GM21423 (cell line): ENCODE results near the gene FBRSL1.
"Not testable (repeated sequence)": the region's sequence is repeated elsewhere in the genome, so short reads cannot be mapped to it uniquely, and the experiment has no call there.

Experiments used
- ATAC-seq: cut with Tn5 transposase; IDR thresholded peaks from one replicate; pipeline ENCODE4 v1.9.1; 2021; ENCODE audit warnings: mild to moderate bottlenecking, moderate library complexity; ENCODE audit not compliant: unreplicated experiment

The FBRSL1 gene

GRCh38 chr12:132453361-132454192, 36.4 kb upstream of the FBRSL1 start:
- ATAC-seq: no peak

DNA sequence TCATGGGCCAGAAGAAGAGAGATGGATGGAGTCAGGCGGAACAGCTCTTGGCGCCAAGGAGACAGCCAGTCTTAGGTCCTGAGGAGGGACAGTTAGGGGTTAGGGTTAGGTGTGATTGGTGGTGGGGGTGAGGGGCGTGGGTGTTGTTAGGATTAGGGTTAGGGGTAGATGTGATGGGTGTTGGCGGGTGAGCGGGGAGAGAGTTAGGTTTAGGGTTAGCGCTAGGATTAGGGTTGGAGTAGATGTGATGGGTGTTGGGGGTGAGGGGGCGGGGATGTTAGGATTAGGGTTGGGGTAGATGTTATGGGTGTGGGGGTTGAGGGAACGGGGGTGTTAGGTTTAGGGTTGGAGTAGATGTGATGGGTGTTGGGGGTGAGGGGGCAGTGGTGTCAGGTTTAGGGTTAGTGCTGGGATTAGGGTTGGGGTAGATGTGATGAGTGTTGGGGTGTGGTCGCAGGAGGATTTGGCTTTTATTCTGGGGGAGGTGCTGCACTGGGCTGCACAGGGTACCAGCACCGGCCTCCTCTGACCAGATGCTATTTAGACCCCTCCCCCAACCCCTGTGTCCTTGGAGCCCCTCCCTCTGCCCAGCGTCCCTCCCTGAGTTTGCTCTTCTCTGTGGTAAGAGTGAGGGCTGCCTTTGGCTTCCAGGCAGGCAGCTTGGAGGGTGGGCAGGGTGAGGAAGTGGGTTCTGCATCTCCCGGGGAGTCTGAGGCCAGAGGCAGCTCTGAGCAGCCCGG, 35.6 kb upstream of the FBRSL1 start:
- no peak for ATAC-seq

DNA sequence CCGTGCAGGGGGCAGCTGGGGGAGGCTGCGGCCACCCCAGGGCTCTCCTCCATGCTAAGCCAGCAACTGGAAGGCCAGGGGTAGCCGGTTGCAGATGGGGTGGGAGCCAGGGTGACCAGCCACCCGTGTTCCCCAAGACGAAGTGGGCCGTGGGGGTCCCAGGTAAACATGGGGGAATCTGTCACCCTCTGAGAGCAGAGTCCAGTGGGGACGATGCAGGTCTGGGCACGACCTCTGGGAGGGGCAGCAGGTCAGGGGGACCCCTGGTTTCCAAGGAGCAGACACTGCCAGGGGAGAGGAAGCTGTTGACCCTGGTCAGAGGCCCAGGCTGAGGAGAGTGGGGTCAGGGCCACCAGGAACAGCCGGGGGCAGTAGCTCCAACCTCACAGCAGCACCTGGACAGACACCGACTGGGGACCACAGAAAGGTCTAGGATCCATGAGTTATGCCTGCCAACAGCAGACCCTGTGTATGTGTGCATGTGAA, 35.0 kb upstream of the FBRSL1 start:
- ATAC-seq: no peak

- no peak for ATAC-seq
These were observed 34.4 kb upstream of the FBRSL1 start for GRCh38 chr12:132455565-132455964.

- ATAC-seq: no peak
These were observed 33.6 kb upstream of the FBRSL1 start for GRCh38 chr12:132456186-132456943.

- ATAC-seq: no peak
These were observed 32.9 kb upstream of the FBRSL1 start for GRCh38 chr12:132456944-132457495.

GRCh38 chr12:132458441-132458840, 31.5 kb upstream of the FBRSL1 start:
- ATAC-seq: no peak

DNA sequence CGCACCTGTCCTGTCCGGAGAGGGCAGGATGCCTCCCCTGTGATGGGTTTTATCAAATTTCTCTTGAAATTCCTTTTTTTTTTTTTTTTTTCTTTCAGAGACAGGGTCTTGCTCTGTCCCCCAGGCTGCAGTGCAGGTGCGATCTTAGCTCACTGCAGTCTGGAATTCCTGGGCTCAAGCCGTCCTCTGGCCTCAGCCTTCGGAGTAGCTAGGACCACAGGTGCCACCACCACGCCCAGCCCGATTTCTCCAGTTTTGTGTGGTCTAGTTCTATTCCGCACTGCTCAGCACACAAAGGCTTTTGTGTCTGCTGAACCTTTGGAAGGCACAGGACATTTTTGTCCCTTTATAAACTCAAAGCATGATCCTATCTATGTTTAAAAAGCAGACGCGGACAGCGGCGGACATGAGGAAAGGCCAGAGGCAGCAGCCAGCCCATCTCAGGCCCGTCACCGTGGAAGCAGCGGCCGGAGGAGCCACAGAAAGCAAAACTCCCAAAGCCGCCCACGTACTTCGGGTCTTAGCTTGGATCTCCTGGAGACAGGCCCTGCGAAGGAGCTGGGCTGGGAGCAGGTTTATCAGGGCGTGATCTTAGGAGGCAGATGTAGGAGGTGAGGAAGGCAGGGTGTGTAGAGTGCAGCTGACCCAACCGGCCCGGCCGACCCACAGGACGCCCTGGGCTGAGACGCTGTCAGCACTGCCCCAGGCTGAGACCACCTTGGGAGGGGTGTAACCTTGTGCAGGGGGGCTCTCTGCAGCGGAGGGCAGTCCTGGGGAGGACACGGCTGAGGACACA, 30.9 kb upstream of the FBRSL1 start:
- ATAC-seq: no peak

DNA sequence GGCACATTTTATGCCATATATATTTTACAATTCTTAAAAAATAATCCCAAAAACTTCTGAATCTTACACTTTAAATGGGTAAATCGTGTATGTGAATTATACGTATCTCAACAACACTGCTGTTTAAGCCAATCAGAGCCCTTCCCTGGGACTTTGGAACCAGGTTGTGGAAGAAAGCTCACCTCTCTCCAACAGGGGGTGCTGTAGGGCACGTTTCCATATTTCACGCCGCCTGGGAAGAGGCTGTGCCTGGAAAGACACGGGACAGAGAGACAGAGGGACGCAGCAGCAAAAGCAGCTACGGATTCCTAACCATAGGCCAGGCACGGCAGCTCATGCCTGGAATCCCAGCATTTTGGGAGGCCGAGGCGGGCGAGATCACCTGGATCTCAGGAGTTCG, 29.4 kb upstream of the FBRSL1 start:
- no peak for ATAC-seq

GRCh38 chr12:132461526-132461925, 28.4 kb upstream of the FBRSL1 start:
- no peak for ATAC-seq

GRCh38 chr12:132462788-132463187, 27.2 kb upstream of the FBRSL1 start:
- ATAC-seq: no peak

DNA sequence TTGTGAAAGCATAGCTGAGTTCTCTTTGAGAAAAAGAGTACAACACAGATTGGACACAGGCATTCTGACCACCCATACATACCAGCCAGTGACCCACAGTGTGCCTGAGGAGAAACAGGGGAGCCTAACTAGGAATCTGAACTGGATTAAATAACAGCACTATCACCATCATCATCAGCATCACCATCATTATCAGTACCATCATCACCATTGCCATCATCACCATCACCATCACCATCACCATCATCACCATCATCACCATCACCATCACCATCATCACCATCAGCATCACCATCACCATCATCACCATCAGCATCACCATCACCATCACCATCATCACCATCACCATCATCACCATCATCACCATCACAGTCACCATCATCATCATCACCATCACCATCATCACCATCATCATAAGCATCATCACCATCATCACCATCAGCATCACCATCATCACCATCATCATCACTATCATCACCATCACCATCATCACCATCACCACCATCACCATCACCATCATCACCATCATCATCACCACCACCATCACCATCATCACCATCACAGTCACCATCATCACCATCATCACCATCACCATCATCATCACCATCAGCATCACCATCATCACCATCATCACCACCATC, 26.5 kb upstream of the FBRSL1 start:
- ATAC-seq: not testable (repeated sequence)

GRCh38 chr12:132464304-132464703, 25.6 kb upstream of the FBRSL1 start:
- not testable (repeated sequence) for ATAC-seq

- no peak for ATAC-seq
These were observed 25.1 kb upstream of the FBRSL1 start for GRCh38 chr12:132464820-132465219.

- no peak for ATAC-seq
These were observed 24.4 kb upstream of the FBRSL1 start for GRCh38 chr12:132465269-132466190.

DNA sequence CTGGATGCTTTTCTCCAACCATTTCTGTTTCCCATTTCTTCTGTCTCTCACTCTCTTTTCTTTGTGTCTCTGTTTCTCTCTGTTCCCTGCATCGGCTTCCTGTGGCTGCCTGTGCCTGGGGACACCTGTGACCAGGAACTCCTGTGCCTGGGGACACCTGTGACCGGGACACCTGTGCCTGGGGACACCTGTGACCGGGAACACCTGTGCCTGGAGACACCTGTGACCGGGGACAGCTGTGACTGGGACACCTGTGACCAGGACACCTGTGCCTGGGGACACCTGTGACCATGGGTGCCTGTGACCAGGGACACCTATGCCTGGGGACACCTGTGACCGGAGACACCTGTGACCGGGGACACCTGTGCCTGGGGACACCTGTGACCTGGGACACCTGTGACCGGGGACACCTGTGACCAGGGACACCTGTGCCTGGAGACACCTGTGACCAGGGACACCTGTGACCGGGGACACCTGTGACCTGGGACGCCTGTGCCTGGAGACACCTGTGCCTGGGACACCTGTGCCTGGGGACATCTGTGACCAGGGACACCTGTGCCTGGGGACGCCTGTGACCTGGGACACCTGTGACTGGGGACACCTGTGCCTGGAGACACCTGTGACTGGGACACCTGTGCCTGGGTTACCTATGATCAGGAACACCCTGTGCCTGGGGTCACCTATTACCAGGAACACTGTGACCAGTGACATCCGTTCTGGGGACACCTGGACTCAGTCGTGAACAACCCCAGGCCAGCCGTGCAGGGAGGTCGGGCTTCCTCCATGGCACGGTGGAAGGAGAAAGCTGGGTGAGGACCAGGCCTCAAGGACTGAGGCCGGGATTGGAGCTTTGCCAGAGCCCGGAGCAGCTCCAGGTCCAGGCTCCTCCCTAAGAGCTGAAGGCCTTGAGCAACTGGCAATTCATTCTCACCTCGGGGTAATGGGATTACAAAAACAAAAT, 23.4 kb upstream of the FBRSL1 start:
- no peak for ATAC-seq

- no peak for ATAC-seq
These were observed 22.4 kb upstream of the FBRSL1 start for GRCh38 chr12:132467511-132467910.

DNA sequence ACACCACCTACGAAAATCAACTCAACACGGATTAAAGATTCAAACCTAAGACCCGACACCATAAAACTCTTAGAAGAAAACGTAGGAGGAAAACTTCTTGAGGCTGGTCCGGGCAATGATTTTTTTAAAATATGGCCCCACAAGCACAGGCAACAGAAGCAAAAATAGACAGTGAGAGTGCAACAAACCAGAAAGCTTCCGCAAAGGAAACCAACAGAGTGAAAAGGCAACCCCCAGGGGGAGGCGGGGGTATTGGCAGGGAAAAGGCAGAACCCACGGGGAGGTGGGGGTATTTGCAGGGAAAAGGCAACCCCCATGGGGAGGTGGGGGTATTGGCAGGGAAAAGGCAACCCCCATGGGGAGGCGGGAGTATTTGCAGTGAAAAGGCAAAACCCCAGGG, 20.5 kb upstream of the FBRSL1 start:
- no peak for ATAC-seq
